ENCODE measurements around the gene ADGRD2. TPM values are rescaled to one million over a fixed set of nuclear protein-coding genes. Genes with fewer than 3 reads are reported as not detected.

Gene ADGRD2
- total RNA-seq, 1 experiment from 2014 or later = not detected

GRCh38 chr9:124442379-124442778, 7.9 kb upstream of the ADGRD2 start:
- Histone ChIP-seq H3K4me3 (replicated peaks in 1 of 2; ENCODE audit: low read depth in 1 of 2, low read length in 2 of 2) (no peak overlapping the region), H3K27me3 (ENCODE audit: insufficient read depth, low read length) (no peaks in the 10 kb centered on the region), H3K9me2 (ENCODE audit: insufficient read depth) (no peaks in the 10 kb centered on the region), H3K27ac (ENCODE audit: low read depth, low read length) (no peak overlapping the region), H3K36me3 (ENCODE audit: control insufficient read depth in 1 of 2, insufficient read depth in 2 of 2, low read length in 2 of 2) (no peaks in the 10 kb centered on the region), H4K20me1 (ENCODE audit: insufficient read depth) (no peaks in the 10 kb centered on the region), H3K4me1 (ENCODE audit: control insufficient read depth in 1 of 2, insufficient read depth in 2 of 2, low read length in 2 of 2) (peaks cover 13 to 26% of the 10 kb centered on the region in 2 experiments; a peak in 3 of 4 replicates), H3K9me3 (ENCODE audit: control insufficient read depth in 1 of 2, insufficient read depth in 1 of 2, low read depth in 1 of 2, low read length in 2 of 2) (no peaks in the 10 kb centered on the region), H3K79me2 (ENCODE audit: insufficient read depth, low read length) (no peaks in the 10 kb centered on the region), H3K9ac (ENCODE audit: low read length) (no peak overlapping the region), H3K4me2 (ENCODE audit: low read length) (no peak overlapping the region), H2AFZ (ENCODE audit: low read depth, low read length, poor library complexity, severe bottlenecking) (no peak overlapping the region)
- TF ChIP-seq, protein P1, sequence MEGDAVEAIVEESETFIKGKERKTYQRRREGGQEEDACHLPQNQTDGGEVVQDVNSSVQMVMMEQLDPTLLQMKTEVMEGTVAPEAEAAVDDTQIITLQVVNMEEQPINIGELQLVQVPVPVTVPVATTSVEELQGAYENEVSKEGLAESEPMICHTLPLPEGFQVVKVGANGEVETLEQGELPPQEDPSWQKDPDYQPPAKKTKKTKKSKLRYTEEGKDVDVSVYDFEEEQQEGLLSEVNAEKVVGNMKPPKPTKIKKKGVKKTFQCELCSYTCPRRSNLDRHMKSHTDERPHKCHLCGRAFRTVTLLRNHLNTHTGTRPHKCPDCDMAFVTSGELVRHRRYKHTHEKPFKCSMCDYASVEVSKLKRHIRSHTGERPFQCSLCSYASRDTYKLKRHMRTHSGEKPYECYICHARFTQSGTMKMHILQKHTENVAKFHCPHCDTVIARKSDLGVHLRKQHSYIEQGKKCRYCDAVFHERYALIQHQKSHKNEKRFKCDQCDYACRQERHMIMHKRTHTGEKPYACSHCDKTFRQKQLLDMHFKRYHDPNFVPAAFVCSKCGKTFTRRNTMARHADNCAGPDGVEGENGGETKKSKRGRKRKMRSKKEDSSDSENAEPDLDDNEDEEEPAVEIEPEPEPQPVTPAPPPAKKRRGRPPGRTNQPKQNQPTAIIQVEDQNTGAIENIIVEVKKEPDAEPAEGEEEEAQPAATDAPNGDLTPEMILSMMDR (IDR thresholded peaks at IDR 0.05 in 2 of 3, conservative IDR thresholded peaks at IDR 0.05 in 1 of 3; ENCODE audit: borderline replicate concordance in 1 of 3, insufficient read depth in 1 of 3, low read depth in 2 of 3, low read length in 2 of 3) = no peak
- TF ChIP-seq SRF (IDR thresholded peaks at IDR 0.05; ENCODE audit: low read depth) (no peak), EZH2phosphoT487 (IDR thresholded peaks at IDR 0.05; ENCODE audit: borderline replicate concordance) (no peak), TCF7L2 (IDR thresholded peaks at IDR 0.05; ENCODE audit: borderline replicate concordance, extremely low read depth, insufficient read depth, insufficient read length) (no peak), JUND (IDR thresholded peaks at IDR 0.05) (no peak), SIN3A (IDR thresholded peaks at IDR 0.05; ENCODE audit: low read depth) (no peak), CBX3 (IDR thresholded peaks at IDR 0.05; ENCODE audit: low read depth) (no peak), SP1 (IDR thresholded peaks at IDR 0.05; ENCODE audit: low read depth) (no peak), RAD21 (IDR thresholded peaks at IDR 0.05; ENCODE audit: low read depth) (no peak), YY1 (IDR thresholded peaks at IDR 0.05; ENCODE audit: extremely low read depth, insufficient replicate concordance, low read depth, low read length) (no peak), ZNF274 (IDR thresholded peaks at IDR 0.05; ENCODE audit: low read depth, low read length) (no peak), REST (IDR thresholded peaks at IDR 0.05; ENCODE audit: low read depth) (no peak), ELF1 (IDR thresholded peaks at IDR 0.05; ENCODE audit: borderline replicate concordance, low read depth) (no peak), POLR2A (IDR thresholded peaks at IDR 0.05; ENCODE audit: borderline replicate concordance, extremely low read depth, insufficient read depth, insufficient read length) (no peak)
- TF ChIP-seq, protein P2, sequence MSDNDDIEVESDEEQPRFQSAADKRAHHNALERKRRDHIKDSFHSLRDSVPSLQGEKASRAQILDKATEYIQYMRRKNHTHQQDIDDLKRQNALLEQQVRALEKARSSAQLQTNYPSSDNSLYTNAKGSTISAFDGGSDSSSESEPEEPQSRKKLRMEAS (IDR thresholded peaks at IDR 0.05) = no peak
- TF ChIP-seq, protein P3, sequence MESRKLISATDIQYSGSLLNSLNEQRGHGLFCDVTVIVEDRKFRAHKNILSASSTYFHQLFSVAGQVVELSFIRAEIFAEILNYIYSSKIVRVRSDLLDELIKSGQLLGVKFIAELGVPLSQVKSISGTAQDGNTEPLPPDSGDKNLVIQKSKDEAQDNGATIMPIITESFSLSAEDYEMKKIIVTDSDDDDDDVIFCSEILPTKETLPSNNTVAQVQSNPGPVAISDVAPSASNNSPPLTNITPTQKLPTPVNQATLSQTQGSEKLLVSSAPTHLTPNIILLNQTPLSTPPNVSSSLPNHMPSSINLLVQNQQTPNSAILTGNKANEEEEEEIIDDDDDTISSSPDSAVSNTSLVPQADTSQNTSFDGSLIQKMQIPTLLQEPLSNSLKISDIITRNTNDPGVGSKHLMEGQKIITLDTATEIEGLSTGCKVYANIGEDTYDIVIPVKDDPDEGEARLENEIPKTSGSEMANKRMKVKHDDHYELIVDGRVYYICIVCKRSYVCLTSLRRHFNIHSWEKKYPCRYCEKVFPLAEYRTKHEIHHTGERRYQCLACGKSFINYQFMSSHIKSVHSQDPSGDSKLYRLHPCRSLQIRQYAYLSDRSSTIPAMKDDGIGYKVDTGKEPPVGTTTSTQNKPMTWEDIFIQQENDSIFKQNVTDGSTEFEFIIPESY (IDR thresholded peaks at IDR 0.05; ENCODE audit: extremely low read depth, insufficient replicate concordance, low read length) = no peak
- intact Hi-C loops (cut with micrococcal nuclease) = no loop called here
- ChIA-PET RAD21 (ENCODE audit: low non-redundant PET in 1 of 2, low total read pairs in 2 of 2, uncharacterized antibody in 2 of 2, unreplicated experiment in 2 of 2) (no interaction called here), CTCF (no interaction called here), POLR2A (no interaction called here)
- DNase-seq (ENCODE audit: low read depth, low spot score) = no peak
- BruUV-seq (replicated peaks) = no TSS peak
- no peak for ATAC-seq

Data from HCT116 (cell line).